ENCODE results near the gene DSCAM.

The DSCAM gene

DNA sequence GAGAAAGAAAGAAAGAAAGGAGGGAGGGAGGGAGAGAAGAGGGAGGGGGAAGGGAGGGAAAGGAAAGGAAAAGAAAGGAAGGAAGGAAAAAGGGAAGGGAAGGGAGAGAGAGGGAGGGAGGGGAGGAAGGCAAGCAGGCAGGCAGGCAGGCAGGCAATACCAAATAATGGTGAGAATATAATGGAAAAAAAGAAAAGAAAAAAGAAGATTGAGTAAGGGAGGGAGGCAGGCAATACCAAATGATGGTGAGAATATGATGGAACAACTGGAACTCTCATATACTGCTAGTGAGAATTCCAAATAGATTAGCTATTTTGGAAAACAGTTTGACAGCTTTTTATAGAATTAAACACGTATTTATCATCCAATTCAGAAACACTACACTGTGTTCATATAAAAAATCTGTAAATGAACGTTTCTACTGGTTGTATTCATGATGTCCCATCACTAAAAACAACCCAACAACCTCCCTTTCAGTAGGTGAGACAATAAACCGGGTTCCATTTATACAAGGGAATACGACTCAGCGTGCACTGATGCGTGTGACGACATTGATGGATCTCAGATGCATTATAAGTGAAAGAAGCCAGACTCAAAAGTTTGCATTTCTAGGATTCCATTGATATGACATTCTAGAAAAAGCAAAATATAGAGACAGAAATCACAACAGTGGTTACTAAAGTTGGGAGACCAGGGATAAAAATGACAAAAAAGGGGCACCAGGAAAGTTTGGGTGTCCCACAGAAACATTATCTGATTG, 226.4 kb downstream of the DSCAM start:
- peaks cover 13% of the 10 kb centered on the region for H3K9me3 Mint-ChIP-seq
- no peaks in the 10 kb centered on the region for H3K4me1 Mint-ChIP-seq (ENCODE audit: low read depth)
- H3K27ac Mint-ChIP-seq = no peak overlapping the region
- no peak overlapping the region for H3K4me3 Mint-ChIP-seq
- no peaks in the 10 kb centered on the region for H3K27me3 Mint-ChIP-seq
- no peaks in the 10 kb centered on the region for H3K36me3 Mint-ChIP-seq (ENCODE audit: low read depth)

- Mint-ChIP-seq H3K36me3 (ENCODE audit: low read depth) (no peaks in the 10 kb centered on the region), H3K27ac (no peak overlapping the region), H3K27me3 (no peaks in the 10 kb centered on the region), H3K9me3 (peaks cover 11% of the 10 kb centered on the region), H3K4me1 (ENCODE audit: low read depth) (no peaks in the 10 kb centered on the region), H3K4me3 (no peak overlapping the region)
These were observed 228.6 kb downstream of the DSCAM start for GRCh38 chr21:40618191-40618973.

GRCh38 chr21:40616377-40616704, 230.6 kb downstream of the DSCAM start:
- Mint-ChIP-seq H3K9me3 (peaks cover 11% of the 10 kb centered on the region), H3K27me3 (peaks cover 4% of the 10 kb centered on the region), H3K4me3 (no peak overlapping the region), H3K4me1 (ENCODE audit: low read depth) (no peaks in the 10 kb centered on the region), H3K27ac (no peak overlapping the region), H3K36me3 (ENCODE audit: low read depth) (no peaks in the 10 kb centered on the region)

- Mint-ChIP-seq H3K27ac (no peak overlapping the region), H3K9me3 (peaks cover 8% of the 10 kb centered on the region), H3K4me3 (no peak overlapping the region), H3K27me3 (peaks cover 4% of the 10 kb centered on the region), H3K4me1 (ENCODE audit: low read depth) (no peaks in the 10 kb centered on the region), H3K36me3 (ENCODE audit: low read depth) (no peaks in the 10 kb centered on the region)
These were observed 231.2 kb downstream of the DSCAM start for GRCh38 chr21:40615505-40616376.

DNA sequence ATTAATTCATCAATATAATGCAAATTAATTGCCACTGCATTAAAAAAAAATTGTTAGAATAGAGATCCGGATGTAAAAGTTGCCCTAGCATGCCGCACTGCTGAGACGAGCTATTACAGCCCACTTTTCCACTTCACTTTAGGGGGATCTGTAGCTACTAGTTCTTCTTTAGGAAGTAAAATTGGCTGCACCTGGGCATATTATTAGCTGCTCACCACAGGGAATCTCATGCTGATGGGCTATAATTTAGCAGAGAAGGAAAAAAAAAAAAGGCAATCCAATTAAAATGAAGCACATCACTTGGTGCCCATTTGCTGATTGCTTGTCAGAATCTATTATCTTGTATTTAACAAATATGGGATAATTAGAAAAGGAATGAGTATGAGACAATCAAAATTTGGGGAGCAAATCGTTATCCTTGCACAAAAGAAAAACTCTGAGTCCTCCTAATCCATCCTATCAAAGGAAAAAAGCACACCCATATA, 233.4 kb downstream of the DSCAM start:
- Mint-ChIP-seq H3K4me3 (no peak overlapping the region), H3K4me1 (ENCODE audit: low read depth) (no peaks in the 10 kb centered on the region), H3K9me3 (peaks cover 7% of the 10 kb centered on the region), H3K27me3 (peaks cover 7% of the 10 kb centered on the region), H3K27ac (no peak overlapping the region), H3K36me3 (ENCODE audit: low read depth) (no peaks in the 10 kb centered on the region)

GRCh38 chr21:40610345-40610744, 236.6 kb downstream of the DSCAM start:
- H3K9me3 Mint-ChIP-seq = peaks cover 10% of the 10 kb centered on the region
- no peaks in the 10 kb centered on the region for H3K4me1 Mint-ChIP-seq (ENCODE audit: low read depth)
- H3K27ac Mint-ChIP-seq = no peak overlapping the region
- H3K27me3 Mint-ChIP-seq = peaks cover 7% of the 10 kb centered on the region
- H3K36me3 Mint-ChIP-seq (ENCODE audit: low read depth) = no peaks in the 10 kb centered on the region
- H3K4me3 Mint-ChIP-seq = no peak overlapping the region

DNA sequence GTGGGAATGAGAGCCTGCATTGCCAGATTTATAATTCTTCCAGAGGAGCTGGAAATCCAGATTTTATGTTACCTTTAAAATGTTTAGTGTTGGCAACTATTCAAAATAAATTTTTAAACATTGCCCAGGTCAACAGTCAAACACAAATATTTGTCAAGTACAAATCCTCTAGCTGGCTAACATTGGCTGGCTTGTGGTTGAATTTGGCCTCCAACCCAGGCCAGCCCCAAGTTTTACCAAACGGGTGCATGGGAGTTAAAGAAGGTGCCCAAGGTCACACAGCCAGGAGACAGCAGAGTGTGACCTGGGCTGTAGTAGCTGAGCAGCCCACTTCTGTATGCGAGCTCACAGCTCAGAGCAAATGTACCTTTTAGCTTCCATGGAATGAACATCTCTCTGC, 240.6 kb downstream of the DSCAM start:
- no peak overlapping the region for H3K4me3 Mint-ChIP-seq
- H3K9me3 Mint-ChIP-seq = peaks cover 7% of the 10 kb centered on the region
- no peak overlapping the region for H3K27ac Mint-ChIP-seq
- no peaks in the 10 kb centered on the region for H3K36me3 Mint-ChIP-seq (ENCODE audit: low read depth)
- no peaks in the 10 kb centered on the region for H3K4me1 Mint-ChIP-seq (ENCODE audit: low read depth)
- H3K27me3 Mint-ChIP-seq = peaks cover 4% of the 10 kb centered on the region

DNA sequence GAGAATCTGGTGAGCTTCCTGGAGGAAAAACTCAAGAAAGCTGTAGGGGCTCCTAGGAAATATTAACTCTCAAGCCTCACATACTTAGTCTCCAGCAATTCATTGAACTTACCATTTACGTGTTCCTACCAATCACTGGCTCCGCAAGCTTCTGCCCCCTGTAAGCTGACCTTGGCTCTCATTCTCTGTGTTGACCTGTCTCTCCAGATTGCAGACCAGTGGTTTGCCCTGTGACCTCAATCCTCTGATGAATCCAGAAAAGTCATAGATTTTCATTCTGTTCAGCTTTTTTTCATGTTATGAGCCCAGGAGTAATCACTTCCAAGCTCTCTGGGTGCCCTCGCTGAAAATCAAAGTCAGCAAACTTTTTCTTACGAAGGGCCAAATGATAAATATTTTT, 241.9 kb downstream of the DSCAM start:
- H3K27ac Mint-ChIP-seq = no peak overlapping the region
- H3K4me3 Mint-ChIP-seq = no peak overlapping the region
- H3K9me3 Mint-ChIP-seq = peaks cover 3% of the 10 kb centered on the region
- H3K36me3 Mint-ChIP-seq (ENCODE audit: low read depth) = no peaks in the 10 kb centered on the region
- peaks cover 4% of the 10 kb centered on the region for H3K27me3 Mint-ChIP-seq
- no peaks in the 10 kb centered on the region for H3K4me1 Mint-ChIP-seq (ENCODE audit: low read depth)

DNA sequence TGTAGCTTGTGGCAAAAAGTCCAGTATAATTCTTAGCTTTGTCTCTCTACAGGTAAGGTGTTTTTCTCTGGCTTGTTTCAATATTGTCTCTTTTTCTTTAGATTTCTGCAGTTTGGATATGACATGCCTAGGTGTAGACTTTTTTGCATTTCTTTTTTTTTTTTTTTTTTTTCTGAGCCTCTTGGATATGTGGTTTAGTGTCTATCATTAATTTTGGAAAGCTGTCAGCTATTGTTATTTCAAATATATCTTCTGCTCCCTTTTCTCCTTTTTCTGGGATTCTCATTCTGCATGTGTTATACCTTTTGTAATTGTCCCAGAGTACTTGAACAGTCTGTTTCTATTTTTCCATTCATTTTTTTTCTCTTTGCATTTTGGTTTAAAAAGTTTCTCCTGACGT, 243.2 kb downstream of the DSCAM start:
- no peaks in the 10 kb centered on the region for H3K36me3 Mint-ChIP-seq (ENCODE audit: low read depth)
- no peaks in the 10 kb centered on the region for H3K27me3 Mint-ChIP-seq
- peaks cover 6% of the 10 kb centered on the region for H3K9me3 Mint-ChIP-seq
- H3K4me1 Mint-ChIP-seq (ENCODE audit: low read depth) = no peaks in the 10 kb centered on the region
- no peak overlapping the region for H3K4me3 Mint-ChIP-seq
- no peak overlapping the region for H3K27ac Mint-ChIP-seq

GRCh38 chr21:40602080-40602479, 244.9 kb downstream of the DSCAM start:
- H3K36me3 Mint-ChIP-seq (ENCODE audit: low read depth) = no peaks in the 10 kb centered on the region
- no peak overlapping the region for H3K4me3 Mint-ChIP-seq
- H3K27ac Mint-ChIP-seq = no peak overlapping the region
- H3K4me1 Mint-ChIP-seq (ENCODE audit: low read depth) = no peaks in the 10 kb centered on the region
- peaks cover 10% of the 10 kb centered on the region for H3K9me3 Mint-ChIP-seq
- no peaks in the 10 kb centered on the region for H3K27me3 Mint-ChIP-seq

DNA sequence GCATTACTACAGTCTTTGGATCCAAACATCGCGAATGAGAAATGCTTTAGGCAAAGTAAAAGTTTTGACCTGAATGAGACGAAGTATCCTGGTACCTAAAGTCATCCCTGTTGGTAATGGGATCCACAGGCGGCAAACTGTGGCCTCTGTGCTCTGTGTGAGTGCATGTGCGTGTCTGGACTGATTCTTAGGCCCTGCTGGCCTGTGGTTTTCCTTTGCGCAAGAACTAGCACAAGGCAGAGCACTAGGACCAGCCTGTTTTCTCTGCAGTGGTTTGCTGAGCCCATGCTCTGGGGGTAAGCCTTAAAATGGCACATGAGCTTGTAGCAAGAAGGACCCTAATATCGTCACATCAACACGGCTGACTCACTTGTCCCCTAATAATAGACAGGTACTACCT, 251.2 kb downstream of the DSCAM start:
- Mint-ChIP-seq H3K27ac (no peak overlapping the region), H3K9me3 (peaks cover 19% of the 10 kb centered on the region), H3K4me3 (no peak overlapping the region), H3K4me1 (ENCODE audit: low read depth) (no peaks in the 10 kb centered on the region), H3K36me3 (ENCODE audit: low read depth) (no peaks in the 10 kb centered on the region), H3K27me3 (no peaks in the 10 kb centered on the region)

- Mint-ChIP-seq H3K27ac (no peak overlapping the region), H3K4me3 (no peak overlapping the region), H3K36me3 (ENCODE audit: low read depth) (no peaks in the 10 kb centered on the region), H3K9me3 (peaks cover 9% of the 10 kb centered on the region), H3K27me3 (no peaks in the 10 kb centered on the region), H3K4me1 (ENCODE audit: low read depth) (no peaks in the 10 kb centered on the region)
These were observed 259.1 kb downstream of the DSCAM start for GRCh38 chr21:40587736-40588346.

DNA sequence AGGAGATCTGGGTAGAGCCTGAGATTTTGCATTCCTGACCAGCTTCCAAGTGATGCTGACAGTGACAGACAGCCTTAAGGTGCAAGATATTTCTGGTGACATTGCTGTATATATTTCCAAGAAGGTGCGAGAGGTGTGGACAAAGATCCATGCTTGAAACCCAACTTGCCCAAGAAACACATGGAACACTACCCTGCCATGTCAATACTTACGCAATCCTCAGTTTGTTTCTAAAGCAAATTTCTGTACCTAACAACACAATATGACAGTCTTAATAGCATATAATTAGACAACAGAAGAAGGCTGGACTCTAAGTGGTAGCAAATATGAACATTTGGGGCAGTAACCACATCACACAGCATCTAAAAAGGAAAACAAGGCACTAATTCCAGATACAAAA, 260.4 kb downstream of the DSCAM start:
- Mint-ChIP-seq H3K27ac (no peak overlapping the region), H3K36me3 (ENCODE audit: low read depth) (no peaks in the 10 kb centered on the region), H3K4me1 (ENCODE audit: low read depth) (no peaks in the 10 kb centered on the region), H3K27me3 (no peaks in the 10 kb centered on the region), H3K9me3 (peaks cover 9% of the 10 kb centered on the region), H3K4me3 (no peak overlapping the region)

GRCh38 chr21:40577285-40578043, 269.5 kb downstream of the DSCAM start:
- H3K27me3 Mint-ChIP-seq = no peaks in the 10 kb centered on the region
- no peak overlapping the region for H3K4me3 Mint-ChIP-seq
- H3K27ac Mint-ChIP-seq = no peak overlapping the region
- no peaks in the 10 kb centered on the region for H3K36me3 Mint-ChIP-seq (ENCODE audit: low read depth)
- H3K4me1 Mint-ChIP-seq (ENCODE audit: low read depth) = no peaks in the 10 kb centered on the region
- peaks cover 15% of the 10 kb centered on the region for H3K9me3 Mint-ChIP-seq

All from stimulated activated naive CD8-positive, alpha-beta T cell treated with anti-CD3 and anti-CD28 coated beads, Interleukin-15, Interleukin-2, amounts not matched to agents 100 ng/mL and 50 ng/mL, for 24 hours (primary cell).